H1 (cell line): ENCODE results near the gene PRAMEF5. TPM values are rescaled to one million over a fixed set of nuclear protein-coding genes. Genes with fewer than 3 reads are reported as not detected.
"Not testable (repeated sequence)": the region's sequence is repeated elsewhere in the genome, so short reads cannot be mapped to it uniquely, and the experiment has no call there.

Source experiments
- CTCF ChIA-PET: fragments of 300-600 bp; sonication (Branson Sonifier 250); formaldehyde crosslinking; loops from one replicate; lab custom pipeline; 2021; ENCODE audit not compliant: partially characterized antibody; lab: Charles Lee
- POLR2A ChIA-PET: fragments of 300-600 bp; sonication (Branson Sonifier 250); formaldehyde crosslinking; loops from one replicate; lab custom pipeline; 2021; ENCODE audit warnings: inconsistent platforms; ENCODE audit not compliant: partially characterized antibody; lab: Charles Lee
- DNase-seq, 2 experiments: peaks; one replicate each; pipeline versions ENCODE4 v3.0.0 to v3.0.0-alpha.2; 2010 to 2022; ENCODE audit warnings: low spot score in 2 of 2, low read depth in 1 of 2, mixed read lengths in 1 of 2
- FAIRE-seq: peaks from 2 replicates; lab custom pipeline; 2011; peaks lifted over from hg19 to GRCh38; lab: Jason Lieb, UNC
- H2AFZ ChIP-seq: 2 replicates; pipeline ENCODE4 v1.8.1; 2012; ENCODE audit warnings: low read length, inconsistent platforms
- H2AK5ac ChIP-seq: 2 replicates; pipeline ENCODE4 v1.6.1; 2013; ENCODE audit warnings: low read depth, low read length
- H2BK120ac ChIP-seq: replicated peaks from 2 replicates; pipeline ENCODE3; 2013; ENCODE audit warnings: low read depth, low read length, inconsistent platforms
- H2BK12ac ChIP-seq: 2 replicates; pipeline ENCODE4 v1.6.1; 2013; ENCODE audit warnings: low read depth, low read length
- H2BK15ac ChIP-seq: 2 replicates; pipeline ENCODE4 v1.6.1; 2013; ENCODE audit warnings: low read length
- H2BK20ac ChIP-seq: 2 replicates; pipeline ENCODE4 v1.6.1; 2013; ENCODE audit warnings: low read length
- H2BK5ac ChIP-seq: 2 replicates; pipeline ENCODE4 v1.6.1; 2013; ENCODE audit warnings: low read depth, low read length
- H3K14ac ChIP-seq: 2 replicates; pipeline ENCODE4 v1.6.1; 2013; ENCODE audit warnings: inconsistent platforms; ENCODE audit not compliant: insufficient read length
- H3K18ac ChIP-seq: 2 replicates; pipeline ENCODE4 v1.6.1; 2013; ENCODE audit warnings: low read length; ENCODE audit errors: extremely low read depth
- H3K23ac ChIP-seq: 2 replicates; pipeline ENCODE4 v1.6.1; 2013; ENCODE audit warnings: inconsistent platforms; ENCODE audit not compliant: insufficient read length
- H3K23me2 ChIP-seq: 2 replicates; pipeline ENCODE4 v1.6.1; 2013; ENCODE audit warnings: low read depth, low read length
- H3K27ac ChIP-seq: 2 replicates; pipeline ENCODE4 v1.6.1; 2011; ENCODE audit warnings: low read depth, low read length, inconsistent platforms
- H3K27me3 ChIP-seq, 4 experiments: replicated peaks in 1 of 4; 1 replicate in 1 of 4; 2 replicates in 3 of 4; pipeline versions ENCODE4 v1.6.1 to v1.8.1; 2011 to 2013; ENCODE audit warnings: low read length in 3 of 4, mild to moderate bottlenecking in 3 of 4, inconsistent platforms in 2 of 4, mixed read lengths in 2 of 4, moderate library complexity in 1 of 4; ENCODE audit not compliant: control insufficient read depth in 3 of 4, insufficient read depth in 3 of 4; ENCODE audit errors: extremely low read depth in 1 of 4
- H3K36me3 ChIP-seq, 4 experiments: 2 replicates each; pipeline versions ENCODE4 v1.6.1 to v1.8.1; 2011 to 2013; ENCODE audit warnings: mild to moderate bottlenecking in 4 of 4, low read length in 3 of 4, moderate library complexity in 2 of 4, control low read depth in 1 of 4, inconsistent platforms in 1 of 4; ENCODE audit not compliant: insufficient read depth in 4 of 4, control insufficient read depth in 2 of 4
- H3K4ac ChIP-seq: replicated peaks from 2 replicates; pipeline ENCODE3; 2013; ENCODE audit warnings: low read length, low read depth, mixed read lengths, inconsistent platforms; ENCODE audit not compliant: insufficient read length
- H3K4me1 ChIP-seq, 4 experiments: replicated peaks in 1 of 4; 1 replicate in 1 of 4; 2 replicates in 3 of 4; pipeline versions ENCODE4 v1.6.1 to v1.8.1; 2011 to 2013; ENCODE audit warnings: low read length in 3 of 4, inconsistent platforms in 2 of 4, mixed read lengths in 1 of 4; ENCODE audit not compliant: insufficient read depth in 4 of 4, control insufficient read depth in 3 of 4
- H3K4me2 ChIP-seq, 2 experiments: 2 replicates each; pipeline versions ENCODE4 v1.6.1 to v1.8.1; 2011 to 2013; ENCODE audit warnings: low read depth in 2 of 2, low read length in 2 of 2, control low read depth in 1 of 2, inconsistent platforms in 1 of 2, mild to moderate bottlenecking in 1 of 2; ENCODE audit not compliant: insufficient read depth in 1 of 2
- H3K4me3 ChIP-seq, 4 experiments: fragments of 200-600, 300-600 bp in 1 of 4; sonication (generic), shearing (Covaris generic), sonication (Bioruptor Twin) in 1 of 4; 2 replicates each; pipeline versions ENCODE4 v1.5.1 to v1.8.1; 2011 to 2016; ENCODE audit warnings: low read length in 4 of 4, low read depth in 3 of 4, control low read depth in 2 of 4, inconsistent platforms in 2 of 4, mild to moderate bottlenecking in 2 of 4, mixed read lengths in 1 of 4, moderate library complexity in 1 of 4; ENCODE audit not compliant: insufficient read depth in 2 of 4; ENCODE audit errors: extremely low read depth in 1 of 4
- H3K56ac ChIP-seq: replicated peaks from 2 replicates; pipeline ENCODE3; 2013; ENCODE audit warnings: low read depth, mild to moderate bottlenecking, mixed read lengths, low read length, inconsistent platforms; ENCODE audit not compliant: insufficient read length
- H3K79me1 ChIP-seq: 2 replicates; pipeline ENCODE4 v1.6.1; 2013; ENCODE audit warnings: low read depth, low read length, control low read depth
- H3K79me2 ChIP-seq, 2 experiments: 2 replicates each; pipeline versions ENCODE4 v1.6.1 to v1.8.1; 2012 to 2013; ENCODE audit warnings: low read length in 2 of 2, mild to moderate bottlenecking in 2 of 2, inconsistent platforms in 1 of 2; ENCODE audit not compliant: insufficient read depth in 2 of 2, control insufficient read depth in 1 of 2
- H3K9ac ChIP-seq, 4 experiments: replicated peaks in 1 of 4; 1 replicate in 1 of 4; 2 replicates in 3 of 4; pipeline versions ENCODE4 v1.6.1 to v1.8.1; 2011 to 2013; ENCODE audit warnings: low read depth in 3 of 4, low read length in 3 of 4, control low read depth in 2 of 4, mild to moderate bottlenecking in 2 of 4, moderate library complexity in 2 of 4, inconsistent platforms in 1 of 4; ENCODE audit errors: extremely low read depth in 1 of 4
- H3K9me3 ChIP-seq, 2 experiments: 2 replicates each; pipeline versions ENCODE4 v1.6.1 to v1.8.1; 2012 to 2013; ENCODE audit warnings: mild to moderate bottlenecking in 2 of 2, moderate library complexity in 2 of 2, control low read depth in 1 of 2, inconsistent platforms in 1 of 2, low read depth in 1 of 2, low read length in 1 of 2, mixed read lengths in 1 of 2; ENCODE audit not compliant: insufficient read depth in 2 of 2
- H4K20me1 ChIP-seq, 2 experiments: replicated peaks in 1 of 2; 2 replicates each; pipeline versions ENCODE3 to v1.8.1; 2011 to 2013; ENCODE audit warnings: inconsistent platforms in 2 of 2, low read length in 2 of 2, mild to moderate bottlenecking in 1 of 2; ENCODE audit not compliant: insufficient read depth in 2 of 2, control insufficient read depth in 1 of 2
- H4K5ac ChIP-seq: 2 replicates; pipeline ENCODE4 v1.6.1; 2013; ENCODE audit warnings: low read length, low read depth, mixed read lengths, inconsistent platforms; ENCODE audit not compliant: insufficient read length
- H4K8ac ChIP-seq: 2 replicates; pipeline ENCODE4 v1.8.0; 2013; ENCODE audit warnings: mild to moderate bottlenecking, moderate library complexity, low read length, inconsistent platforms; ENCODE audit not compliant: insufficient read depth; ENCODE audit errors: extremely low read depth
- H4K91ac ChIP-seq: replicated peaks from 2 replicates; pipeline ENCODE3; 2013; ENCODE audit warnings: low read length, mixed read lengths, inconsistent platforms; ENCODE audit not compliant: insufficient read length
- WGBS, 2 experiments: shearing (Covaris generic) in 1 of 2; methylation state at CpG; one replicate each; pipeline versions ENCODE4 v1.1.6 to v1.1.7; 2013 to 2015; ENCODE audit warnings: low lambda C conversion rate in 2 of 2, mixed read lengths in 2 of 2, inconsistent platforms in 1 of 2, low coverage in 1 of 2, missing lambda C conversion rate in 1 of 2; ENCODE audit not compliant: insufficient replicate concordance in 2 of 2, insufficient coverage in 1 of 2, insufficient read length in 1 of 2; ENCODE audit errors: extremely low coverage in 1 of 2, missing lambda C conversion rate in 1 of 2; 5-methylcytosine and 5-hydroxymethylcytosine counted together
- polyA plus RNA-seq, 7 experiments: library from polyadenylated mRNA; depleted of rRNA in 3 of 7; stranded (reverse) in 5 of 7; unstranded in 2 of 7; fragments of >200 nt in 5 of 7; fragments of 200-250 nt in 2 of 7; gene quantifications; 1 replicate in 5 of 7; 2 replicates in 1 of 7; 4 replicates in 1 of 7; pipeline versions ENCODE4 v1.2.1 to v1.2.3, GENCODE V29; 2011 to 2013; ENCODE audit warnings: missing spikeins in 2 of 7, mixed read lengths in 2 of 7
- total RNA-seq: library from RNA; stranded (reverse); fragmentation: NEBNext Ultra II Directional; extraction: Animal tissue kit (Norgen Biotek cat#: 25700); gene quantifications from 2 replicates; pipeline ENCODE4 v1.2.1, GENCODE V29; 2021

Gene PRAMEF5
- total and polyA plus RNA-seq, 2 of the 8 experiments (the other 6 are each of a cell fraction or from before 2014, with no cell fraction given): not detected

- H2BK120ac ChIP-seq, H3K14ac ChIP-seq, H3K23me2 ChIP-seq, H3K4me2 ChIP-seq, H3K4me3 ChIP-seq, H3K23ac ChIP-seq, FAIRE-seq, H4K91ac ChIP-seq, H3K4ac ChIP-seq, H3K4me1 ChIP-seq, H3K79me2 ChIP-seq, H2BK20ac ChIP-seq, DNase-seq, H2AFZ ChIP-seq, H2BK15ac ChIP-seq, H3K27ac ChIP-seq, H3K56ac ChIP-seq, H4K5ac ChIP-seq, H3K79me1 ChIP-seq, H2BK12ac ChIP-seq, H4K20me1 ChIP-seq, H3K18ac ChIP-seq, H3K9ac ChIP-seq, H4K8ac ChIP-seq, H3K27me3 ChIP-seq, POLR2A ChIA-PET, CTCF ChIA-PET, H3K36me3 ChIP-seq, H2BK5ac ChIP-seq, H2AK5ac ChIP-seq: not testable (repeated sequence)
- peaks cover 59 to 76% of the 10 kb centered on the region in 2 experiments for H3K9me3 ChIP-seq
- WGBS, 2 experiments: 72% methylated on average over 7 of the region's 7 CpGs; no CpG with 5 or more reads in 1 of the 2 experiments
These were observed 22.8 kb upstream of the PRAMEF5 start for GRCh38 chr1:13231061-13231750.

- H3K9ac ChIP-seq, H3K4ac ChIP-seq, H2BK5ac ChIP-seq, H3K23me2 ChIP-seq, H3K27me3 ChIP-seq, H3K27ac ChIP-seq, H2AK5ac ChIP-seq, H3K4me2 ChIP-seq, H3K14ac ChIP-seq, H2AFZ ChIP-seq, POLR2A ChIA-PET, H3K79me2 ChIP-seq, FAIRE-seq, H2BK15ac ChIP-seq, H3K36me3 ChIP-seq, H2BK120ac ChIP-seq, H2BK20ac ChIP-seq, H4K8ac ChIP-seq, H3K23ac ChIP-seq, DNase-seq, CTCF ChIA-PET, H3K79me1 ChIP-seq, H3K4me1 ChIP-seq, H4K20me1 ChIP-seq, H3K4me3 ChIP-seq, H3K18ac ChIP-seq, H2BK12ac ChIP-seq, H4K5ac ChIP-seq, H4K91ac ChIP-seq, H3K56ac ChIP-seq: not testable (repeated sequence)
- peaks cover 55 to 75% of the 10 kb centered on the region in 2 experiments for H3K9me3 ChIP-seq
- 63% methylated on average over 2 of the region's 2 CpGs; no CpG with 5 or more reads in 1 of the 2 experiments for WGBS, 2 experiments
These were observed 21.9 kb upstream of the PRAMEF5 start for GRCh38 chr1:13232056-13232455.
